Lung (tissue), 12 donors: ENCODE data around the gene ROCK2. TPM values are rescaled to one million over a fixed set of nuclear protein-coding genes. Genes with fewer than 3 reads are reported as not detected.

Experiments used
- ATAC-seq: fragments of 200-7000 bp; cut with Tn5 transposase; one replicate; pipeline ENCODE4 v1.9.1; 2020; ENCODE audit warnings: moderate number of reproducible peaks; ENCODE audit not compliant: insufficient read depth, low FRiP score
- DNase-seq, 3 donors: peaks; one replicate each; pipeline ENCODE4 v3.0.0-alpha.2; 2013 to 2017
- H3K27ac ChIP-seq, 2 donors: one replicate each; pipeline ENCODE4 v1.5.1; 2013; ENCODE audit warnings: mild to moderate bottlenecking in 2 of 2, moderate library complexity in 2 of 2, control low read depth in 1 of 2, inconsistent platforms in 1 of 2, low read depth in 1 of 2, low read length in 1 of 2
- H3K27me3 ChIP-seq, 3 donors: one replicate each; pipeline ENCODE4 v1.5.1; 2013; ENCODE audit warnings: low read length in 2 of 3; ENCODE audit not compliant: control insufficient read depth in 3 of 3, insufficient read depth in 3 of 3
- H3K36me3 ChIP-seq, 4 donors: one replicate each; pipeline ENCODE4 v1.5.1; 2013; ENCODE audit warnings: low read length in 4 of 4, mild to moderate bottlenecking in 1 of 4, moderate library complexity in 1 of 4; ENCODE audit not compliant: control insufficient read depth in 4 of 4, insufficient read depth in 4 of 4
- H3K4me1 ChIP-seq, 5 donors: one replicate each; pipeline ENCODE4 v1.5.1; 2013; ENCODE audit warnings: low read length in 5 of 5, mild to moderate bottlenecking in 2 of 5, moderate library complexity in 1 of 5; ENCODE audit not compliant: control insufficient read depth in 5 of 5, insufficient read depth in 5 of 5
- H3K4me3 ChIP-seq: one replicate; pipeline ENCODE4 v1.5.1; 2013; ENCODE audit warnings: mild to moderate bottlenecking, control low read depth, moderate library complexity
- H3K9ac ChIP-seq, 2 donors: one replicate each; pipeline ENCODE4 v1.5.1; 2013; ENCODE audit warnings: low read length in 2 of 2, control low read depth in 1 of 2; ENCODE audit not compliant: insufficient read depth in 1 of 2
- H3K9me3 ChIP-seq, 4 donors: one replicate each; pipeline ENCODE4 v1.5.1; 2013; ENCODE audit warnings: low read length in 3 of 4, mild to moderate bottlenecking in 1 of 4, moderate library complexity in 1 of 4; ENCODE audit not compliant: control insufficient read depth in 4 of 4, insufficient read depth in 3 of 4
- WGBS, 2 donors: extraction: QIAGEN DNeasy Blood & Tissue Kit; methylation state at CpG; one replicate each; pipeline ENCODE4 v1.1.7; 2013; 5-methylcytosine and 5-hydroxymethylcytosine counted together
- polyA plus RNA-seq, 2 donors: library from polyadenylated mRNA; stranded (reverse); fragments of 200-250 nt; gene quantifications; one replicate each; pipeline ENCODE4 v1.2.1, GENCODE V29; 2013
- total RNA-seq, 2 donors: library from RNA; depleted of rRNA in 1 of 2; stranded (reverse); fragments of >200 nt in 1 of 2; gene quantifications; one replicate each; pipeline ENCODE4 v1.2.1, GENCODE V29; 2014 to 2021
- TF ChIP-seq, protein P1 (sequence below): IDR thresholded peaks from 2 replicates; pipeline ENCODE4 v1.5.1; 2012; ENCODE audit warnings: mild to moderate bottlenecking; ENCODE audit errors: control extremely low read depth, extremely low read depth
- donor health status: control.
- donor health status: control.
- donor health status: Bipolar disorder and iron deficiency.
- donor health status: healthy.
- donor health status: DM: yes; HTN: yes; CAD: no.

Gene ROCK2
- total and polyA plus RNA-seq, 4 donors: 8.0 to 103 (median 28.7) TPM

DNA sequence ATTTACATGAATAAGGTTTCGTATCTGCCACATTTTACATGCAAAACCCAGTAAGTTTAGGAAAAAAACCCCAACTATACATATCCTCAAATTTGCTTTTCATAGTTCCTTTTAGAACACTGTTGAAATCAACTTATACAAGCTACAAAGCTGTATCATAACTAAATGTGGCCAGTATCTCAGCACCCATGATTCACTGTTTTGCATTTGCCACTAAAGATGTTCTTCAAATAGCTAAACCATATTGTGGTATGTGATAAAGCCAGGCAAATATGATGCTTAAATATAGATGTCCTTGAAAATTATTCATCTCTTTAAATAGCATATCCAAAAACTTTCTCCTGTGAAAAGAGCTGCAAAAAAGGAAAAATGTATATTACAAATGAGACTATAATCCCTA, 29.9 kb downstream of the ROCK2 start:
- H3K9ac ChIP-seq: no peak overlapping the region
- no peaks in the 10 kb centered on the region for H3K9me3 ChIP-seq
- no peak overlapping the region for H3K4me3 ChIP-seq
- no peak overlapping the region for H3K27ac ChIP-seq
- no peaks in the 10 kb centered on the region for H3K27me3 ChIP-seq
- no peak for DNase-seq
- 98% methylated on average over 1 of the region's 1 CpG for WGBS, 2 donors
- TF ChIP-seq, protein P1, sequence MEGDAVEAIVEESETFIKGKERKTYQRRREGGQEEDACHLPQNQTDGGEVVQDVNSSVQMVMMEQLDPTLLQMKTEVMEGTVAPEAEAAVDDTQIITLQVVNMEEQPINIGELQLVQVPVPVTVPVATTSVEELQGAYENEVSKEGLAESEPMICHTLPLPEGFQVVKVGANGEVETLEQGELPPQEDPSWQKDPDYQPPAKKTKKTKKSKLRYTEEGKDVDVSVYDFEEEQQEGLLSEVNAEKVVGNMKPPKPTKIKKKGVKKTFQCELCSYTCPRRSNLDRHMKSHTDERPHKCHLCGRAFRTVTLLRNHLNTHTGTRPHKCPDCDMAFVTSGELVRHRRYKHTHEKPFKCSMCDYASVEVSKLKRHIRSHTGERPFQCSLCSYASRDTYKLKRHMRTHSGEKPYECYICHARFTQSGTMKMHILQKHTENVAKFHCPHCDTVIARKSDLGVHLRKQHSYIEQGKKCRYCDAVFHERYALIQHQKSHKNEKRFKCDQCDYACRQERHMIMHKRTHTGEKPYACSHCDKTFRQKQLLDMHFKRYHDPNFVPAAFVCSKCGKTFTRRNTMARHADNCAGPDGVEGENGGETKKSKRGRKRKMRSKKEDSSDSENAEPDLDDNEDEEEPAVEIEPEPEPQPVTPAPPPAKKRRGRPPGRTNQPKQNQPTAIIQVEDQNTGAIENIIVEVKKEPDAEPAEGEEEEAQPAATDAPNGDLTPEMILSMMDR: no peak
- H3K4me1 ChIP-seq: peaks cover 0 to 8% (median 3%) of the 10 kb centered on the region in 5 donors
- no peak for ATAC-seq
- H3K36me3 ChIP-seq: no peaks in the 10 kb centered on the region

DNA sequence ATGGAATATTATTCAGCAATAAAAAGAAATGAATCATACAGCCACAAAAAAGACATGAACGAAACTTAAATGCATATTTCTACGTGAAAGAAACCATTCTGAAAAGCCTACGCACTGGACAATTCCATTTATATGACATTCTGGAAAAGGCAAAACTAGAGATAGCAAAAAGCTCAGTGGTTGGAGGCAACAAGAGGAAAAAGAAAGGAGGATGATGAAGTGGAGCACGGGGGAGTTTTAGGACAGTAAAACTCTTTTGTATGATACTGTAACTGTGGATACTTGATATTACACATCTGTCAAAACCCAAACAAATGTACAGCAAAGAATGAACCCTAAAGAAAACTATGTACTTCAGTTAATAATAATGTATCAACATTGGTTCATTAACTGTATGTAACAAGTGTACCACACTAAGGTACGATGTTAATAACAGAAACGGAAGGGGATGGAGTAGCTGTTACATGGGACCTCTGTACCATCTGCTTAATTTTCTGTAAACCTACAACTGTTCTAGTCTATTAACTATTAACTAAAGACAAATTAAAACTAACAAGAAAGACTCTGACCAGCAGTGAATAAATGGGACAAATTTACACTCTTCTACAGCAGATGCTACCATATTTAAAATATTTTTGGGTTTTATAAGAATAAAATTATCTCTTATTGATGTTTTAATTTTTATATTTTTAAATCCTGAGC, 31.5 kb downstream of the ROCK2 start:
- 94 to 97% methylated on average over 6 of the region's 6 CpGs for WGBS, 2 donors
- H3K27ac ChIP-seq: no peak overlapping the region
- no peak overlapping the region for H3K9ac ChIP-seq
- DNase-seq: no peak
- TF ChIP-seq, protein P1: no peak
- H3K9me3 ChIP-seq: no peaks in the 10 kb centered on the region
- no peaks in the 10 kb centered on the region for H3K27me3 ChIP-seq
- no peak overlapping the region for H3K4me3 ChIP-seq
- no peaks in the 10 kb centered on the region for H3K36me3 ChIP-seq
- peaks cover 0 to 8% (median 3%) of the 10 kb centered on the region in 5 donors for H3K4me1 ChIP-seq
- no peak for ATAC-seq

DNA sequence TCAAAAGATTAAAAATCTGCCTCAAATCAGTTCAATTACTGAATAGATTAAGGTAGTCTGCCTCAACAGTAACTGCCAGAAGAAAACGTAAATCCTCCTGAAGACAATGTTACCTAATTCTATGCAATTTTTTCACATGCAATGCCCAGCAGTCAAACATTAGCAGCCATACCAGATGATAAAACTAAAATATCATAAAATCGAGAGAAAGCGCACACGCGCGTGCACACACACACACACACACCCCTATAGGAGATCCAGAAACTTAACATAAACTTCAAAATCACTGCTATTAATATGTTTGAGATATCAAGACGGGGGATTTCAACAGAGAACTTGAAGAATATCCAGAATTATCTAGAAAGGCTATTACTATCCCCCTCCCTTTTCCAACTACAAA, 32.9 kb downstream of the ROCK2 start:
- Histone ChIP-seq H3K4me3 (no peak overlapping the region), H3K36me3 (no peaks in the 10 kb centered on the region), H3K9ac (no peak overlapping the region), H3K27ac (no peak overlapping the region), H3K4me1 (peaks cover 0 to 10% (median 3%) of the 10 kb centered on the region in 5 donors), H3K27me3 (no peaks in the 10 kb centered on the region), H3K9me3 (no peaks in the 10 kb centered on the region)
- TF ChIP-seq, protein P1: no peak
- DNase-seq (no peak), ATAC-seq (no peak)
- 77 to 83% methylated on average over 7 of the region's 7 CpGs for WGBS, 2 donors

DNA sequence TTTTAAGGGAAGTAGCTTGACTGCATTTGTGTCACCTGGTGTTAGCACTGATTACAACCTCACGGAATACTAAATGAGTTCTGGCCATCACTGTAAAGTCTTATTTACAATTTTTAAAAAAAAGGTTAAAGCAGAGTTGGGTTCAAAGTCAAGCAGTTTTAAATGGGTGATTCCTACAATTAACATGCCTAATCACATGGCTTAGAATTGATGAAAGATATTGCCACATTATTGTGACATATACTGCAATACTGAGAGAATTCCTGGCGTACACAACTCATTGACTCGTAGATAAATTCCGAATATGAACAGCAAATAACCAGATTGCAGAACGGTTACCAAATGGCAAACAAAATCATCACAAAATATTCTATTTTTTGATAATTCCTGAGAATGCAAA, 34.2 kb downstream of the ROCK2 start:
- WGBS, 2 donors: 30 to 40% methylated on average over 5 of the region's 5 CpGs
- Histone ChIP-seq H3K4me3 (no peak overlapping the region), H3K4me1 (peaks cover 0 to 14% (median 7%) of the 10 kb centered on the region in 5 donors), H3K9ac (no peak overlapping the region), H3K27me3 (no peaks in the 10 kb centered on the region), H3K9me3 (no peaks in the 10 kb centered on the region), H3K27ac (no peak overlapping the region), H3K36me3 (no peaks in the 10 kb centered on the region)
- TF ChIP-seq, protein P1: no peak
- no peak for DNase-seq
- ATAC-seq: no peak
